Central memory CD8-positive, alpha-beta T cell (primary cell): ENCODE measurements around the gene NUFIP2.
A peak's percentile ranks its signal among the peaks of the same experiment; 100 is the strongest.
"Not testable (repeated sequence)": the region's sequence is repeated elsewhere in the genome, so short reads cannot be mapped to it uniquely, and the experiment has no call there.

Experiments
- ATAC-seq: fragments of 150-1000 bp; cut with Tn5 transposase; replicated peaks from 2 replicates; pipeline ENCODE4 v1.10.0; 2022; ENCODE audit warnings: mild to moderate bottlenecking, moderate FRiP score, moderate number of reproducible peaks; ENCODE audit not compliant: poor library complexity, severe bottlenecking; ENCODE audit errors: extremely low read depth
- DNase-seq, 2 donors: peaks; one replicate each; pipeline ENCODE4 v3.0.0; 2021; ENCODE audit warnings: low spot score in 2 of 2
- H3K27ac Mint-ChIP-seq: one replicate; pipeline ENCODE4 v1.8.0; 2022; ENCODE audit warnings: low read depth, mild to moderate bottlenecking, moderate library complexity, mixed read lengths
- H3K27me3 Mint-ChIP-seq: one replicate; pipeline ENCODE4 v1.8.0; 2022; ENCODE audit warnings: mixed read lengths
- H3K36me3 Mint-ChIP-seq: one replicate; pipeline ENCODE4 v1.8.0; 2022; ENCODE audit warnings: mild to moderate bottlenecking, moderate library complexity, mixed read lengths; ENCODE audit not compliant: insufficient read depth
- H3K4me1 Mint-ChIP-seq: one replicate; pipeline ENCODE4 v1.8.0; 2022; ENCODE audit warnings: mixed read lengths
- H3K4me3 Mint-ChIP-seq: one replicate; pipeline ENCODE4 v1.8.0; 2022; ENCODE audit warnings: mild to moderate bottlenecking, moderate library complexity, mixed read lengths
- H3K9me3 Mint-ChIP-seq: one replicate; pipeline ENCODE4 v1.8.0; 2022; ENCODE audit warnings: mixed read lengths

NUFIP2 gene

DNA sequence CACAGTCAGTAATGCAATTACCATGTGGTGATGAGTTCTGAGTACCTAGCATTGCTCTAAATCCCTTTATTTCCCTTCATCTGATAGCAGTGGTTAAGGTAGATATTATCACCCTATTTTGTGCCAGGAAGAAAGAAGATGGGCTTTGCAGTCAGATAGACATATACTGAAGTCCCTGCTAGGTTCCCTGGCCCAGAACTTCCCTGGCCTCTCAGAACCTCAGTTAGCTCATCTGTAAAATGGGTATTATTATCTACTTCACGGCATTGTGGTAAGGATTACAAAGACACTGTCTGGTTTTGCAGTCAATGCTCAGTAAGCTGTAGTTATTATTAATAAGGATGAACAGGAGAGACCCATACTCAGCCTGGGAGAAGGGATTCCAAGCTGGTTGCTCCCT lies 51.9 kb downstream of the NUFIP2 start:
- Mint-ChIP-seq H3K27ac (no peak overlapping the region), H3K4me3 (no peak overlapping the region), H3K4me1 (no peaks in the 10 kb centered on the region), H3K9me3 (no peaks in the 10 kb centered on the region), H3K36me3 (peaks cover 4% of the 10 kb centered on the region), H3K27me3 (no peaks in the 10 kb centered on the region)
- DNase-seq (no peak), ATAC-seq (no peak)

DNA sequence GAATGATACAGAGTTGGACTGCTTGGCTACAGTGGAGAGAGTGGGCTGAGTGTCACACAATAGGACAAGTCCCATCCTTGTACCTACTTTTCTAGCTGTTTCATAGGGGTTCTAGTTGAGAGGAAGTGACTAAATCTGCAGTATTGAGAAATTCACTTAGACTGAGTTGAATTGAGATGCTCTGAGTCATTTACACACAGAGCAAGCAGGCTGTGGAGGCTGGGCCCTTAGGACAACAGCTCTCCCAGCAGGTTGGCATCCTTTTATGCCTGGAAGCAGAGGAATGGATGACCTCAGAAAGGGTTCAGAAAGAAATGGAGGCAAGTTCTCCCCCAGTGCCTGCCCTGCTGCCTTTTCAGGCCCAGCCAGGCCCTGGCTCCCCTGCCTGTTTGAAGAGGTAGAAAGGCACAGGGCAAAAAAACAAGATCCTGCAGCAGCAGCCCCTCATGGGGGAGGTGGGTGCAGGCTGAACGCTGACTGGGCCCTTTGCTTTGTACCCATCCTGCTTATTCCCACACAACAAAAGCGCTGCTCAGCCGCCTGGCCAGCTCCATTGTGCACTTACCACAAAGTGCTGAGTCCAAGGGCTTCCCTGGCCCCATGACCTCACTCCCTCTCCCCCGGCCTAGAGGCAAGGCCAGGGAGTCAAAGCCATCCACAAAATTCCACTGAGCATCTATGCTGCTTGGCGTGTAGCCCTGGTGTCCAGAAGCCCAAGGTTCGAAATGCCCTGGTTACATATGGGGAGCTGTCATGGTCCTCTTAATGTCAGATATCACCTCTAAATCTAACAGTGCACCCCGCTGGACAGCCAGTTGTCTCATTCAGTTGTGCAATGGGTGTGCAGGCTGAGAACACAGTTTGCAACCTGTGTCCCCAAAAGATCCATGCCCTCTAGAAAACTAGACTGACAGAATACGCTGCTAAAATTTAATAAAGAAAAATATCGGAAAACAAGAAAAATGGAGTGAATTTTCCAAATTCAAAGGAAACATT lies 52.7 kb downstream of the NUFIP2 start:
- Mint-ChIP-seq H3K9me3 (no peaks in the 10 kb centered on the region), H3K4me1 (no peaks in the 10 kb centered on the region), H3K4me3 (no peak overlapping the region), H3K27ac (no peak overlapping the region), H3K36me3 (peaks cover 5% of the 10 kb centered on the region), H3K27me3 (no peaks in the 10 kb centered on the region)
- ATAC-seq (no peak), DNase-seq (no peak)

DNA sequence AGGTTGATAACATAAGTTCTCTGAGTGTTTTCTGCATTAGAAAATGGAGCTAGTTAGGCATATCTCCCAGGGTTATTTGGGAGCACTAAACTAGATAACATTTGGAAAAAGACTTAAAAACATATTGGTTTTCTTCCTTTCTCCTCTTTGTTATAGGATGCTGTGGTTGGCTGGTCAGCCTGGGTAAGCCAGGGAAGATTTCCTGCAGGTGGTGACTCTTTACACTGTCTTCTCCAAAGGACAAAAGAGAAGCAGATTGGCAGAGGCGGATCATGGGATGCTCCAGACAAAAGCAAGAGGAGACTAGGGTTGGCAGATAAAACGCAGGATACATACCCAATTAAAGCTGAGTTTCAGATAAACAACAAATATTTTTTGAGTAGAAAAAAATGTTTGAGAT lies 53.5 kb downstream of the NUFIP2 start:
- Mint-ChIP-seq H3K4me3 (no peak overlapping the region), H3K4me1 (no peaks in the 10 kb centered on the region), H3K27me3 (no peaks in the 10 kb centered on the region), H3K9me3 (no peaks in the 10 kb centered on the region), H3K27ac (no peak overlapping the region), H3K36me3 (peaks cover 5% of the 10 kb centered on the region)
- no peak for ATAC-seq
- no peak for DNase-seq

GRCh38 chr17:29238133-29238850 lies 55.7 kb downstream of the NUFIP2 start:
- Mint-ChIP-seq H3K9me3 (no peaks in the 10 kb centered on the region), H3K4me1 (no peaks in the 10 kb centered on the region), H3K27me3 (no peaks in the 10 kb centered on the region), H3K4me3 (no peak overlapping the region), H3K27ac (no peak overlapping the region), H3K36me3 (peaks cover 3% of the 10 kb centered on the region)
- DNase-seq, result no peak
- ATAC-seq, result no peak

DNA sequence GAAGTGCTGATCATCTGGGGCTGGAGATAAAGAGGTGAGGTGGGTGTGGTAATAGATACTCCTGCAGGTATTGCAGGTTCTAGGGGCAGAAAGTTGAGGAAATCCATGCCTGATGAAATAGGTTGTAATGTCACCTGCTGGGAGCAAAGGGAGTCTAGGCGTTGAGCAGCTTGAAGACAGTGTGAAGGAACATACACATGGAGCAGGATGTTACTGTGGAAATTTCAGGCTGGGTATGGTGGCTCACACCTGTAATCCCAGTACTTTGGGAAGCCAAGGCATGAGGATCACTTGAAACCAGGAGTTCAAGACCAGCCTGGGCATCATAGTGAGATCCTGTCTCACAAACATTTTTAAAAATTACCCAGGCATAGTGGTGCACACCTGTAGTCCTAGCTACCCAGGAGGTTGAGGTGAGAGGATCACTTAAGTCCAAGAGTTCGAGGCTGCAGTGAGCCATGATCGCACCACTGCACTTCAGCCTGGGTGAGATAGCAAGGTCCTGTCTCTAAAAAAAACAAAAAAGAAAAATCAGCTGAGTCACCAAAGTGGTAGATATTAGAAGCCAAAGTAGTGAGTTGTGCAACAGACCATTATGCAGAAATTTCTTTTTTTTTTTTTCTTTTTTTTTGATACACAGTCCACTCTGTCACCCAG lies 56.3 kb downstream of the NUFIP2 start:
- Mint-ChIP-seq H3K36me3 (peaks cover 3% of the 10 kb centered on the region), H3K4me1 (no peaks in the 10 kb centered on the region), H3K27ac (no peak overlapping the region), H3K9me3 (no peaks in the 10 kb centered on the region), H3K4me3 (no peak overlapping the region), H3K27me3 (no peaks in the 10 kb centered on the region)
- ATAC-seq (no peak), DNase-seq (no peak)

DNA sequence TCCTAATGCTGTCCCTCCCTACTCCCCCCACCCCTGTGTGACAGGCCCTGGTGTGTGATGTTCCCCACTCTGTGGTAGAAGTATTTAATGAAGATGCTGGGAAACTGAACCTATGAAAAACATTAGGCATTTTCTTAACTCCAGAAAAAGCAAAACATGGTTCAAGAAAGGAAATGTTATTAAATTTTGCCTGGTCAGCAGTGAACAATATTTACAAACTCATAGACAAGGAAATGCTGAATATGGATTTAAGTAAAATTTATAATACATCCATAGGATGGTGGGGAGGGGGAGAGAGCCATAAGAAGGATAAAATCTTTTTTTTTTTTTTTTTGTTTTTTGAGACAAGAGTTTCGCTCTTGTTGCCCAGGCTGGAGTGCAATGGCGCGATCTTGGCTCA lies 58.0 kb downstream of the NUFIP2 start:
- Mint-ChIP-seq H3K36me3 (peaks cover 3% of the 10 kb centered on the region), H3K9me3 (no peaks in the 10 kb centered on the region), H3K27me3 (no peaks in the 10 kb centered on the region), H3K27ac (no peak overlapping the region), H3K4me1 (no peaks in the 10 kb centered on the region), H3K4me3 (no peak overlapping the region)
- ATAC-seq (no peak), DNase-seq (no peak)

GRCh38 chr17:29234972-29235371 lies 59.0 kb downstream of the NUFIP2 start:
- not testable (repeated sequence) for H3K4me1 Mint-ChIP-seq, H3K4me3 Mint-ChIP-seq, H3K27me3 Mint-ChIP-seq, ATAC-seq, H3K9me3 Mint-ChIP-seq, H3K27ac Mint-ChIP-seq, H3K36me3 Mint-ChIP-seq, DNase-seq

- no peak for DNase-seq
- Mint-ChIP-seq H3K4me1 (no peaks in the 10 kb centered on the region), H3K27me3 (no peaks in the 10 kb centered on the region), H3K4me3 (no peak overlapping the region), H3K27ac (no peak overlapping the region), H3K36me3 (peaks cover 2% of the 10 kb centered on the region), H3K9me3 (no peaks in the 10 kb centered on the region)
- ATAC-seq, result no peak
Measured at GRCh38 chr17:29233301-29233700, 60.6 kb downstream of the NUFIP2 start.

GRCh38 chr17:29225396-29225795 lies 68.6 kb downstream of the NUFIP2 start:
- DNase-seq, result no peak
- H3K27me3 Mint-ChIP-seq, result no peaks in the 10 kb centered on the region
- no peak overlapping the region for H3K27ac Mint-ChIP-seq
- H3K4me3 Mint-ChIP-seq, result no peak overlapping the region
- peaks cover 2% of the 10 kb centered on the region for H3K36me3 Mint-ChIP-seq
- no peaks in the 10 kb centered on the region for H3K9me3 Mint-ChIP-seq
- H3K4me1 Mint-ChIP-seq, result no peaks in the 10 kb centered on the region
- ATAC-seq, result no peak

DNA sequence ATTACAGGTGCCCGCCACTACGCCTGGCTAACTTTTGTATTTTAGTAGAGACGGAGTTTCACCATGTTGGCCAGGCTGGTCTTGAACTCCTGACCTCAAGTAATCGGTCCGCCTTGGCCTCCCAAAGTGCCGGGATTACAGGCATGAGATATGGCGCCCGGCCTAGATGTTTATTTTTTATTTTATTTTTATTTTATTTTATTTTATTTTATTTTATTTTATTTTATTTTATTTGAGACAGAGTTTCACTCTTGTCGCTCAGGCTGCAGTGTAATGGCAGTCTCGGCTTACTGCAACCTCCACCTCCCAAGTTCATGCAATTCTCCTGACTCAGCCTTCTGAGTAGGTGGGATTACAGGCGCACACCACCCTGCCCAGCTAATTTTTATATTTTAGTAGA lies 72.6 kb downstream of the NUFIP2 start:
- not testable (repeated sequence) for H3K4me3 Mint-ChIP-seq, ATAC-seq, H3K4me1 Mint-ChIP-seq, H3K27me3 Mint-ChIP-seq, H3K27ac Mint-ChIP-seq, H3K9me3 Mint-ChIP-seq, H3K36me3 Mint-ChIP-seq, DNase-seq

GRCh38 chr17:29219378-29220047 lies 74.4 kb downstream of the NUFIP2 start:
- ATAC-seq, result peak; percentile 64
- Mint-ChIP-seq H3K27me3 (no peaks in the 10 kb centered on the region), H3K4me3 (no peak overlapping the region)

GRCh38 chr17:29216856-29217255 lies 77.1 kb downstream of the NUFIP2 start:
- H3K4me1 Mint-ChIP-seq, result peaks cover 5% of the 10 kb centered on the region
- H3K4me3 Mint-ChIP-seq, result no peak overlapping the region
- no peak overlapping the region for H3K27ac Mint-ChIP-seq
- ATAC-seq, result no peak
- DNase-seq, result no peak
- H3K36me3 Mint-ChIP-seq, result no peaks in the 10 kb centered on the region
- no peaks in the 10 kb centered on the region for H3K9me3 Mint-ChIP-seq
- no peaks in the 10 kb centered on the region for H3K27me3 Mint-ChIP-seq

More at GRCh38 chr17:29219378-29220047, 74.4 kb downstream of the NUFIP2 start:
- H3K9me3 Mint-ChIP-seq, result no peaks in the 10 kb centered on the region
- H3K36me3 Mint-ChIP-seq, result peaks cover 1% of the 10 kb centered on the region
- peak; percentile 47 to 52 for DNase-seq
- H3K27ac Mint-ChIP-seq, result no peak overlapping the region
- H3K4me1 Mint-ChIP-seq, result peaks cover 5% of the 10 kb centered on the region
